ENCODE results near the gene PXYLP1.

The PXYLP1 gene

DNA sequence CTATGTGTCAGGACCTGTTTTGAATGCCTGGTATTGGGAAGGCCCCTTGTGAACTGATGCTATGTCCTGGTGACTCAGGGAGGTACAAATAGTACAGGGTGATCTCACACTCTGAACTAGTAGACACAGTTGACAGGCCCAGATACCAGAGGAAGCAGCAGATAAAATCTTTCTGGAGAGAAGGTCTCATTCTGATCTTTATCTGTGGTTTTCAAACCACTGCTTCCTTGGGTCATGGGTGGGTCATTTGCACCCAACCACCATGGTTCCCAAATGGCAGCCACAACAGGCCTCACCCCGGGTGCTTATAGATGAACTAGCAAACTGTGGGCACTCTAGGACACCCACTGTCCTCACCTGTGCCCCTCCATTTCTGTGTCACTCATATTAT, 43.4 kb downstream of the PXYLP1 start:
- Histone ChIP-seq H3K79me2 (ENCODE audit: insufficient read depth, low read length) (peaks cover 76% of the 10 kb centered on the region), H3K9ac (ENCODE audit: low read depth, low read length) (no peak overlapping the region; the same call in 1 of the 2 replicates), H4K20me1 (ENCODE audit: insufficient read depth, low read length) (peaks cover 3% of the 10 kb centered on the region; the same call in 1 of the 2 replicates), H3K9me3 (ENCODE audit: insufficient read depth, low read length, severe bottlenecking) (no peaks in the 10 kb centered on the region), H3K36me3 (ENCODE audit: insufficient read depth, low read length) (peaks cover 100% of the 10 kb centered on the region), H3K4me2 (ENCODE audit: insufficient read depth, low read length) (no peak overlapping the region), H3K27me3 (ENCODE audit: insufficient read depth, low read length, poor library complexity) (no peaks in the 10 kb centered on the region), H3K4me1 (ENCODE audit: insufficient read depth, low read length) (peaks cover 53% of the 10 kb centered on the region), H2AFZ (ENCODE audit: low read depth, low read length) (no peak overlapping the region), H3K4me3 (ENCODE audit: low read depth in 1 of 2, low read length in 2 of 2) (no peak overlapping the region), H3K27ac (ENCODE audit: low read length) (peak overlapping the region; percentile 65)
- TF ChIP-seq EZH2 (IDR thresholded peaks at IDR 0.05; ENCODE audit: borderline replicate concordance, low read depth, low read length, severe bottlenecking) = no peak
- TF ChIP-seq, protein P1, sequence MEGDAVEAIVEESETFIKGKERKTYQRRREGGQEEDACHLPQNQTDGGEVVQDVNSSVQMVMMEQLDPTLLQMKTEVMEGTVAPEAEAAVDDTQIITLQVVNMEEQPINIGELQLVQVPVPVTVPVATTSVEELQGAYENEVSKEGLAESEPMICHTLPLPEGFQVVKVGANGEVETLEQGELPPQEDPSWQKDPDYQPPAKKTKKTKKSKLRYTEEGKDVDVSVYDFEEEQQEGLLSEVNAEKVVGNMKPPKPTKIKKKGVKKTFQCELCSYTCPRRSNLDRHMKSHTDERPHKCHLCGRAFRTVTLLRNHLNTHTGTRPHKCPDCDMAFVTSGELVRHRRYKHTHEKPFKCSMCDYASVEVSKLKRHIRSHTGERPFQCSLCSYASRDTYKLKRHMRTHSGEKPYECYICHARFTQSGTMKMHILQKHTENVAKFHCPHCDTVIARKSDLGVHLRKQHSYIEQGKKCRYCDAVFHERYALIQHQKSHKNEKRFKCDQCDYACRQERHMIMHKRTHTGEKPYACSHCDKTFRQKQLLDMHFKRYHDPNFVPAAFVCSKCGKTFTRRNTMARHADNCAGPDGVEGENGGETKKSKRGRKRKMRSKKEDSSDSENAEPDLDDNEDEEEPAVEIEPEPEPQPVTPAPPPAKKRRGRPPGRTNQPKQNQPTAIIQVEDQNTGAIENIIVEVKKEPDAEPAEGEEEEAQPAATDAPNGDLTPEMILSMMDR (IDR thresholded peaks at IDR 0.05; ENCODE audit: borderline replicate concordance, extremely low read depth, low read length, poor library complexity, severe bottlenecking) = no peak
- peak; percentile 35 for DNase-seq
- ATAC-seq (ENCODE audit: insufficient read depth, low read depth) = peak; percentile 72

DNA sequence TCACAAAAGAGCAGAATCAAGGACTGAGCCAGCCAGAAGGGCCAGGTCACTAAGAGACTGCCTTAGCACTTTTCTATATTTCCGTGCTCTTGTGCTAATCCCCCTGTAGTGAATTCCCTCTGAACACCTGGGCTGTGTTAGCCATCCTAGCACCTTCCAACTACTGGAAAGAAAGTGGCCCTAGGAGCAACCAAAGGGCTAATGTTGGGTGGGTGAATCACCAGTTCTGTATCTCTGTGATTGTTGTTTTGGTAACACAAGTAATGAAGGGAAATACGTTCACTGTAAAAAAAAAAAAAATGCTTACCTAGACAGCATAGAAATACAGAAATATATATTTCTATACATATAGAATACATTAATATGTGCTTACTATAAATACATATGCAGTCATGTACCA, 43.9 kb downstream of the PXYLP1 start:
- H3K4me3 ChIP-seq (ENCODE audit: low read depth in 1 of 2, low read length in 2 of 2) = no peak overlapping the region
- DNase-seq (no peak), ATAC-seq (ENCODE audit: insufficient read depth, low read depth) (no peak)
- no peak overlapping the region; the same call in 1 of the 2 replicates for H3K9ac ChIP-seq (ENCODE audit: low read depth, low read length)
- H3K4me2 ChIP-seq (ENCODE audit: insufficient read depth, low read length) = no peak overlapping the region
- TF ChIP-seq, protein P1 (IDR thresholded peaks at IDR 0.05; ENCODE audit: borderline replicate concordance, extremely low read depth, low read length, poor library complexity, severe bottlenecking) = no peak
- TF ChIP-seq EZH2 (IDR thresholded peaks at IDR 0.05; ENCODE audit: borderline replicate concordance, low read depth, low read length, severe bottlenecking) = no peak
- peaks cover 3% of the 10 kb centered on the region; the same call in 1 of the 2 replicates for H4K20me1 ChIP-seq (ENCODE audit: insufficient read depth, low read length)
- H3K4me1 ChIP-seq (ENCODE audit: insufficient read depth, low read length) = peaks cover 48% of the 10 kb centered on the region
- H3K79me2 ChIP-seq (ENCODE audit: insufficient read depth, low read length) = peaks cover 75% of the 10 kb centered on the region
- H3K27me3 ChIP-seq (ENCODE audit: insufficient read depth, low read length, poor library complexity) = no peaks in the 10 kb centered on the region
- H3K36me3 ChIP-seq (ENCODE audit: insufficient read depth, low read length) = peaks cover 100% of the 10 kb centered on the region
- no peak overlapping the region for H2AFZ ChIP-seq (ENCODE audit: low read depth, low read length)
- peak overlapping the region; percentile 65 for H3K27ac ChIP-seq (ENCODE audit: low read length)
- H3K9me3 ChIP-seq (ENCODE audit: insufficient read depth, low read length, severe bottlenecking) = no peaks in the 10 kb centered on the region

DNA sequence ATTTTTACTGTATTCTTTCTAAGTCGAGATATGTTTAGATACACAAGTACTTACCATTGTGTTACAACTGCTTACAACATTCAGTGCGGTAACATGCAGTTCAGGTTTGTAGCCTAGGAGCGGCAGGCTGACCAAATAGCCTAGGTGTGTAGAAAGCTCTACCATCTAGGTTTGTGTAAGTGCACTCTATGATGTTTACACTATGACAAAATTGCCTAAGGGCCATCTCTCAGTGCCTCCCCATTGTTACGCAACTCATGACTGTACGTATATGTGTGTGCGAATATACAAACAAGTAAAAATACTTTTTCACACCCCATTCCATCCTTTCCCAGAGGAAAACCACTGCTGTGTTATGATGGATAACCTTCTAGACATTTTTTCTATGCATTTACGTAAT, 44.3 kb downstream of the PXYLP1 start:
- H3K9ac ChIP-seq (ENCODE audit: low read depth, low read length) = no peak overlapping the region
- H4K20me1 ChIP-seq (ENCODE audit: insufficient read depth, low read length) = peaks cover 3% of the 10 kb centered on the region; the same call in 1 of the 2 replicates
- DNase-seq (no peak), ATAC-seq (ENCODE audit: insufficient read depth, low read depth) (no peak)
- no peak overlapping the region for H3K4me3 ChIP-seq (ENCODE audit: low read depth in 1 of 2, low read length in 2 of 2)
- H2AFZ ChIP-seq (ENCODE audit: low read depth, low read length) = no peak overlapping the region
- H3K27ac ChIP-seq (ENCODE audit: low read length) = no peak overlapping the region; the same call in 1 of the 2 replicates
- TF ChIP-seq, protein P1 (IDR thresholded peaks at IDR 0.05; ENCODE audit: borderline replicate concordance, extremely low read depth, low read length, poor library complexity, severe bottlenecking) = no peak
- H3K27me3 ChIP-seq (ENCODE audit: insufficient read depth, low read length, poor library complexity) = no peaks in the 10 kb centered on the region
- H3K4me1 ChIP-seq (ENCODE audit: insufficient read depth, low read length) = peaks cover 44% of the 10 kb centered on the region
- no peaks in the 10 kb centered on the region for H3K9me3 ChIP-seq (ENCODE audit: insufficient read depth, low read length, severe bottlenecking)
- peaks cover 70% of the 10 kb centered on the region for H3K79me2 ChIP-seq (ENCODE audit: insufficient read depth, low read length)
- H3K4me2 ChIP-seq (ENCODE audit: insufficient read depth, low read length) = no peak overlapping the region
- H3K36me3 ChIP-seq (ENCODE audit: insufficient read depth, low read length) = peaks cover 100% of the 10 kb centered on the region

DNA sequence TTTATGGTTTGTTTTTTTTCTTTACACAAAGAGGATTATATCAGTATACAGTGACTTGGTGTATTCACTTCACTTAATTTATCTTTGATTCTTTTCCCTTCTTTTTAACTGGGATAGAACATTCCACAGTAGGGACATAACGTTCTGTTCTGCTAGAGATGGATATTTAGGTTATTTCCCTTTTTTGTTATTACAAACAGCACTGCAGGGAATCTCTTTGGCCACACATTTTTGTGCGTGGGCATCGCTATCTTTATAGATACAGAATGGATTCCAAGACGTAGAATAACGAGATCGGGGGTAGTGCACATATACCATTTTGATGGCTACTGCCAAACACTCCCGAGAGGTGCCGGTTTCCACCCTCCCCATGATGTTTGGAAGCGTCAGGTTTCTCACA, 44.8 kb downstream of the PXYLP1 start:
- Histone ChIP-seq H3K4me1 (ENCODE audit: insufficient read depth, low read length) (peaks cover 40% of the 10 kb centered on the region), H3K27ac (ENCODE audit: low read length) (no peak overlapping the region), H2AFZ (ENCODE audit: low read depth, low read length) (no peak overlapping the region), H3K4me2 (ENCODE audit: insufficient read depth, low read length) (no peak overlapping the region), H3K4me3 (ENCODE audit: low read depth in 1 of 2, low read length in 2 of 2) (no peak overlapping the region), H3K27me3 (ENCODE audit: insufficient read depth, low read length, poor library complexity) (no peaks in the 10 kb centered on the region), H3K36me3 (ENCODE audit: insufficient read depth, low read length) (peaks cover 100% of the 10 kb centered on the region), H4K20me1 (ENCODE audit: insufficient read depth, low read length) (peaks cover 3% of the 10 kb centered on the region; the same call in 1 of the 2 replicates), H3K9ac (ENCODE audit: low read depth, low read length) (no peak overlapping the region), H3K9me3 (ENCODE audit: insufficient read depth, low read length, severe bottlenecking) (no peaks in the 10 kb centered on the region), H3K79me2 (ENCODE audit: insufficient read depth, low read length) (peaks cover 70% of the 10 kb centered on the region)
- DNase-seq = no peak
- no peak for TF ChIP-seq EZH2 (IDR thresholded peaks at IDR 0.05; ENCODE audit: borderline replicate concordance, low read depth, low read length, severe bottlenecking)
- TF ChIP-seq, protein P1 (IDR thresholded peaks at IDR 0.05; ENCODE audit: borderline replicate concordance, extremely low read depth, low read length, poor library complexity, severe bottlenecking) = no peak
- no peak for ATAC-seq (ENCODE audit: insufficient read depth, low read depth)

Data from DND-41 (cell line).